Osteoblast (primary cell): Measurements from ENCODE around the gene LOXL4. TPM values are rescaled to one million over a fixed set of nuclear protein-coding genes. Genes with fewer than 3 reads are reported as not detected.

Experiments
- DNase-seq: peaks from one replicate; pipeline ENCODE4 v3.0.0; 2011; ENCODE audit warnings: low spot score, mixed read lengths; ENCODE audit not compliant: insufficient read length; ENCODE audit errors: missing footprints
- H2AFZ ChIP-seq: 2 replicates; pipeline ENCODE4 v1.6.0; 2011; ENCODE audit warnings: mild to moderate bottlenecking, low read length
- H3K27ac ChIP-seq: 2 replicates; pipeline ENCODE4 v1.5.1; 2011; ENCODE audit warnings: mild to moderate bottlenecking, low read depth, low read length, moderate library complexity
- H3K27me3 ChIP-seq: 2 replicates; pipeline ENCODE4 v1.6.0; 2012; ENCODE audit warnings: mild to moderate bottlenecking, control low read depth, inconsistent platforms, low read length, moderate library complexity; ENCODE audit not compliant: insufficient read depth
- H3K36me3 ChIP-seq: 2 replicates; pipeline ENCODE4 v1.5.1; 2011; ENCODE audit warnings: mild to moderate bottlenecking, low read length, control low read depth, moderate library complexity; ENCODE audit not compliant: insufficient read depth
- H3K4me1 ChIP-seq: 2 replicates; pipeline ENCODE4 v1.5.1; 2011; ENCODE audit warnings: mild to moderate bottlenecking, low read length, control low read depth, moderate library complexity; ENCODE audit not compliant: insufficient read depth
- H3K4me2 ChIP-seq: 2 replicates; pipeline ENCODE4 v1.6.0; 2011; ENCODE audit warnings: mild to moderate bottlenecking, low read length; ENCODE audit not compliant: insufficient read depth
- H3K4me3 ChIP-seq: fragments of 200-600 bp; sonication (generic); 3 replicates; pipeline ENCODE4 v1.5.1; 2012; ENCODE audit warnings: mild to moderate bottlenecking, low read length, inconsistent platforms; ENCODE audit not compliant: insufficient read depth
- H3K79me2 ChIP-seq: 2 replicates; pipeline ENCODE4 v1.6.0; 2012; ENCODE audit warnings: mild to moderate bottlenecking, low read length, control low read depth, inconsistent platforms; ENCODE audit not compliant: insufficient read depth
- H3K9me3 ChIP-seq: 2 replicates; pipeline ENCODE4 v1.5.1; 2011; ENCODE audit warnings: low read depth, low read length, control low read depth
- H4K20me1 ChIP-seq: 2 replicates; pipeline ENCODE4 v1.6.0; 2012; ENCODE audit warnings: mild to moderate bottlenecking, low read length, control low read depth; ENCODE audit not compliant: insufficient read depth
- total RNA-seq: library from RNA; depleted of rRNA; stranded (reverse); fragments of >200 nt; gene quantifications from 2 replicates; pipeline ENCODE4 v1.2.3, GENCODE V29; 2012
- TF ChIP-seq, protein P1 (sequence below): IDR thresholded peaks from 2 replicates; pipeline ENCODE4 v1.5.1; 2011; ENCODE audit warnings: mild to moderate bottlenecking, low read depth, low read length, moderate library complexity; ENCODE audit errors: extremely low read depth

LOXL4 gene
- total RNA-seq, 1 donor, result 36.6 TPM

DNA sequence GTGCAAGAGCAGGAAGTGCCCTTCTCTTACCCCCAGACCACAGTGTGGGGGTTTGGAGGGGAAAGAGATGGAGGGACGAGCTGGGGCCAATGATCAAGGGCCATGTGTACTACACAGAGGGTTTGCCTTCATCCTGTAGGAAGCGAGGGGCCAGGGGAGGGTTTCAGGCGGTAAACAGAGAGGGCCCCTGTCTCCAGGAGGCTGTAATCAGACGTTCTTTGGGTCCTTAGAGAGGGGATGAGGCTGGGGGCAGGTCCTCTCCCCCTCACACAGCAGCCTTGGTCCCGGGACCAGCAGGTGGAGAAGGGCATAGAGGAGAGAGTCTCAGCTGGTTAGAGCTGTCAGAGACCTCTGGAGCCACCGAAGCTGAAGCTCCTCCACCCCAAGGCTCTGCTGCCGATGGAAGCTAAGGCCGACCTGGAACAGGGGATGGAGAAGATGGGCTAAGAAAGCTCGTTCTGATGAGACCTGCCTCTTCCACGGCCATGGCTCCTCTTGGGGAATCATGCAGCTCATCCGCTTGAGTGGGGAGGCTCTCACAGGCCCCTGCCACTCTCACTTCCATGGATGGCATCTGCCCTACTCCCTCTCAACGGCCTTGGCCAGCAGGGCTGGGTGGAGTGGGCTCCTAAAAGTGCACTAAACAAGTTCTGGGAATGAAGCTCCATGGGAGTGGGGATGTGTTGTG lies 3.5 kb downstream of the LOXL4 start:
- Histone ChIP-seq H3K27me3 (no peaks in the 10 kb centered on the region), H3K4me3 (no peak overlapping the region), H3K36me3 (peaks cover 27% of the 10 kb centered on the region), H3K79me2 (peaks cover 5% of the 10 kb centered on the region), H3K4me2 (no peak overlapping the region), H2AFZ (no peak overlapping the region), H3K27ac (no peak overlapping the region), H3K9me3 (no peaks in the 10 kb centered on the region), H4K20me1 (peaks cover 12% of the 10 kb centered on the region), H3K4me1 (peaks cover 23% of the 10 kb centered on the region)
- TF ChIP-seq, protein P1, sequence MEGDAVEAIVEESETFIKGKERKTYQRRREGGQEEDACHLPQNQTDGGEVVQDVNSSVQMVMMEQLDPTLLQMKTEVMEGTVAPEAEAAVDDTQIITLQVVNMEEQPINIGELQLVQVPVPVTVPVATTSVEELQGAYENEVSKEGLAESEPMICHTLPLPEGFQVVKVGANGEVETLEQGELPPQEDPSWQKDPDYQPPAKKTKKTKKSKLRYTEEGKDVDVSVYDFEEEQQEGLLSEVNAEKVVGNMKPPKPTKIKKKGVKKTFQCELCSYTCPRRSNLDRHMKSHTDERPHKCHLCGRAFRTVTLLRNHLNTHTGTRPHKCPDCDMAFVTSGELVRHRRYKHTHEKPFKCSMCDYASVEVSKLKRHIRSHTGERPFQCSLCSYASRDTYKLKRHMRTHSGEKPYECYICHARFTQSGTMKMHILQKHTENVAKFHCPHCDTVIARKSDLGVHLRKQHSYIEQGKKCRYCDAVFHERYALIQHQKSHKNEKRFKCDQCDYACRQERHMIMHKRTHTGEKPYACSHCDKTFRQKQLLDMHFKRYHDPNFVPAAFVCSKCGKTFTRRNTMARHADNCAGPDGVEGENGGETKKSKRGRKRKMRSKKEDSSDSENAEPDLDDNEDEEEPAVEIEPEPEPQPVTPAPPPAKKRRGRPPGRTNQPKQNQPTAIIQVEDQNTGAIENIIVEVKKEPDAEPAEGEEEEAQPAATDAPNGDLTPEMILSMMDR, result no peak
- DNase-seq, result no peak

DNA sequence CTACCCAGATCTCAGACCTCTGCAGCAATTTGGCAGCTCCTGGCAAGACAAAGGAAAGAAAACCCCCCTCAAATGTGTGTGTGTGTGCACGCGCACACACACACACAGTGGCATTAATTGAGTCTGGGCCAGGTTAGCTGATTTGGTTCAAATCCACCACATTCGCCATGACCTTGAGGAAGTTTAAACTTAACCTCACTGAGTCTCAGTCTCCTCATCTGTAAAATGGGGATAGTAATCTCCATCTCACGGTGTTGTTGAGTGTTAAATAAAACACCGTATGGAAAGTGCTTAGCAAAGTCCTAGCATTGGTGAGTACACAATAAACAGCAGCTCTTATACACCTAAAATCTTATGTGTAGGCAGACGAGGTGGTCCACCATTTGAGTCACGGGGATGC lies 4.9 kb downstream of the LOXL4 start:
- TF ChIP-seq, protein P1, result no peak
- Histone ChIP-seq H3K27me3 (no peaks in the 10 kb centered on the region), H2AFZ (no peak overlapping the region), H3K27ac (no peak overlapping the region), H3K4me1 (peaks cover 13% of the 10 kb centered on the region), H3K4me3 (no peak overlapping the region), H4K20me1 (peaks cover 12% of the 10 kb centered on the region), H3K4me2 (no peak overlapping the region), H3K79me2 (peaks cover 5% of the 10 kb centered on the region), H3K36me3 (peaks cover 36% of the 10 kb centered on the region), H3K9me3 (no peaks in the 10 kb centered on the region)
- DNase-seq, result no peak

DNA sequence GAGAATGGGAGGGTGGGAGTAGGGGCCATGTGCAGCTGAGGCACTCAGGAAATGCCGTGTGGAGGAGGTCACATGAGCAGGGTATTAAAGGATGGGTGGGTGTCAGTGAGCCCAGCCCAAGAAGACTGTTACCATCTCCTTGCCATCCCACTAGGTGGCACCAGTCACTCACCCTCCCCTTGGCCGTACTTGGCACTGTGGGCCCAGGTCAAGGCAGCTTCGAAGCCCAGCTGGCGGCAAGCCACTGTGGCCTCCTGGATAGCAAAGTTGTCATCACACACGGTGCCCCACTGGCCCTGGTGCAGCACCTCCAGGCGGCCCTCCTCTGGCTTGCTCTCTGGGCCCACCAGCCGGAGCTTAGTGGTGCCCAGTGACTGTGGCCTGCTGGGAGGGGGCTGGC lies 5.4 kb downstream of the LOXL4 start:
- Histone ChIP-seq H3K27me3 (no peaks in the 10 kb centered on the region), H3K4me3 (no peak overlapping the region), H3K4me1 (peaks cover 10% of the 10 kb centered on the region), H4K20me1 (peaks cover 12% of the 10 kb centered on the region), H3K79me2 (peaks cover 5% of the 10 kb centered on the region), H3K4me2 (no peak overlapping the region), H3K27ac (no peak overlapping the region), H2AFZ (no peak overlapping the region), H3K36me3 (peaks cover 40% of the 10 kb centered on the region), H3K9me3 (no peaks in the 10 kb centered on the region)
- TF ChIP-seq, protein P1, result peak; percentile 56
- DNase-seq, result peak; percentile 95

DNA sequence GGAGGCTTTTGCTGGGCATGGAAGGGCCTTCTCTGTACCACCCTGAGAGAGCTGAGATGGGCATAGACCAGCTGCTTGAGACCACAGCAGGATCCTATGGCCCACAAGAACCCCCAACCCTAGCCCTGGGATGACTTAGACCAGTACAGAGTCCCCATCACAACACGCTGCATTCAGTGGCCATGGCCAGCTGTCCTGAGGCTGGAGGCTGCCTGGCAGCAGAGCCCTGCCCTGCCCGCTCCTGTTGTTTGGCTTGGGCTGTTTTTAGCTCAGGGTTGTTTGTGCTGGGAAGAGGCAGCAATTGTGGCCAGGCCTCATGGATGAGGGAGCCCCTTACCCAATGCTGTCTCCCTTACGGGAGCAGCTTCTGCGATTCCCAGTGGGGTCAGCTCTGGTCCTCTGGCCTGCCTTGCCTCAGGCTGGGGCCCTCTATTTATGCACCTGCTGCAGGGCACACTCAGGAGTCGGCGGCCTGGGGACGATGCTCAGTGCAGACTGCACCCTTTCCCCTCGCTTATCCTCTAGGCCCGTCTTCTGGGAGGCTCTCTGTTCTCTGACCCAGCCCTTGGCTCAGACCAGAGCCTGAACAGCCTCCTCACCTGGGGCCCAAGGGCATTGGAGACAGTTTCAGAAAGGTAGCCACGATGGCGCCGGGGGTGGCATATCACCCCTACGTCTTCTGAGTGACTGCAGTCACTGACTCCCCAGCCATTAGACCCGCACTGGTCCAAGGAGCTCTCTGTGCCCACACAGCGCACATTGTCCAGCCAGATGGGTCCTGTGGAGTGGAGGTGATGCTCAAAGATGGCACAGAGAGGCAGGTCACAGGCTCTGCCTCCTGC lies 6.3 kb downstream of the LOXL4 start:
- peaks cover 44% of the 10 kb centered on the region for H3K36me3 ChIP-seq
- H3K9me3 ChIP-seq, result no peaks in the 10 kb centered on the region
- TF ChIP-seq, protein P1, result no peak
- H3K27me3 ChIP-seq, result no peaks in the 10 kb centered on the region
- no peak overlapping the region for H3K4me3 ChIP-seq
- H4K20me1 ChIP-seq, result peaks cover 12% of the 10 kb centered on the region
- peaks cover 4% of the 10 kb centered on the region for H3K79me2 ChIP-seq
- H3K4me1 ChIP-seq, result peaks cover 6% of the 10 kb centered on the region
- H3K27ac ChIP-seq, result no peak overlapping the region
- no peak overlapping the region for H2AFZ ChIP-seq
- DNase-seq, result no peak
- no peak overlapping the region for H3K4me2 ChIP-seq
